Measurements from ENCODE around the gene SPAAR. TPM values are rescaled to one million over a fixed set of nuclear protein-coding genes. Genes with fewer than 3 reads are reported as not detected.
A peak's percentile ranks its signal among the peaks of the same experiment; 100 is the strongest.

SPAAR gene
- total RNA-seq, 1 donor from 2014 or later = 0.18 TPM

- Mint-ChIP-seq H3K27ac (ENCODE audit: unreplicated experiment) (peak overlapping the region; percentile 78), H3K27me3 (ENCODE audit: low read depth, unreplicated experiment) (peaks cover 5% of the 10 kb centered on the region), H3K4me3 (ENCODE audit: unreplicated experiment) (no peak overlapping the region), H3K4me1 (ENCODE audit: low read depth, unreplicated experiment) (peaks cover 16% of the 10 kb centered on the region), H3K9me3 (ENCODE audit: unreplicated experiment) (peaks cover under 1% of the 10 kb centered on the region), H3K36me3 (ENCODE audit: low read depth, unreplicated experiment) (no peaks in the 10 kb centered on the region)
- no peak overlapping the region for H3K9ac ChIP-seq (ENCODE audit: low read length)
- no peaks in the 10 kb centered on the region for H4K20me1 ChIP-seq (ENCODE audit: insufficient read depth, low read length)
- no peak for TF ChIP-seq EZH2 (IDR thresholded peaks at IDR 0.05; ENCODE audit: insufficient read depth, low read length)
- TF ChIP-seq, protein P1, sequence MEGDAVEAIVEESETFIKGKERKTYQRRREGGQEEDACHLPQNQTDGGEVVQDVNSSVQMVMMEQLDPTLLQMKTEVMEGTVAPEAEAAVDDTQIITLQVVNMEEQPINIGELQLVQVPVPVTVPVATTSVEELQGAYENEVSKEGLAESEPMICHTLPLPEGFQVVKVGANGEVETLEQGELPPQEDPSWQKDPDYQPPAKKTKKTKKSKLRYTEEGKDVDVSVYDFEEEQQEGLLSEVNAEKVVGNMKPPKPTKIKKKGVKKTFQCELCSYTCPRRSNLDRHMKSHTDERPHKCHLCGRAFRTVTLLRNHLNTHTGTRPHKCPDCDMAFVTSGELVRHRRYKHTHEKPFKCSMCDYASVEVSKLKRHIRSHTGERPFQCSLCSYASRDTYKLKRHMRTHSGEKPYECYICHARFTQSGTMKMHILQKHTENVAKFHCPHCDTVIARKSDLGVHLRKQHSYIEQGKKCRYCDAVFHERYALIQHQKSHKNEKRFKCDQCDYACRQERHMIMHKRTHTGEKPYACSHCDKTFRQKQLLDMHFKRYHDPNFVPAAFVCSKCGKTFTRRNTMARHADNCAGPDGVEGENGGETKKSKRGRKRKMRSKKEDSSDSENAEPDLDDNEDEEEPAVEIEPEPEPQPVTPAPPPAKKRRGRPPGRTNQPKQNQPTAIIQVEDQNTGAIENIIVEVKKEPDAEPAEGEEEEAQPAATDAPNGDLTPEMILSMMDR (IDR thresholded peaks at IDR 0.05; ENCODE audit: insufficient read depth, low read depth, low read length) = no peak
- H3K27ac ChIP-seq (ENCODE audit: low read depth, low read length) = no peak overlapping the region
- H2AFZ ChIP-seq (ENCODE audit: low read depth, low read length) = peak overlapping the region; percentile 28
- no peaks in the 10 kb centered on the region for H3K36me3 ChIP-seq (ENCODE audit: insufficient read depth, low read length)
- H3K9me3 ChIP-seq (ENCODE audit: insufficient read depth, low read depth, low read length) = no peaks in the 10 kb centered on the region
- H3K27me3 ChIP-seq (ENCODE audit: insufficient read depth, low read length) = no peaks in the 10 kb centered on the region
- H3K79me2 ChIP-seq (ENCODE audit: insufficient read depth, low read length) = no peaks in the 10 kb centered on the region
- no peak overlapping the region for H3K4me2 ChIP-seq (ENCODE audit: low read length)
- no peak overlapping the region for H3K4me3 ChIP-seq (ENCODE audit: insufficient read depth, low read depth, low read length)
- no peaks in the 10 kb centered on the region for H3K4me1 ChIP-seq (ENCODE audit: insufficient read depth, low read length)
- DNase-seq (ENCODE audit: low read depth) (no peak), FAIRE-seq (no peak)
Measured at GRCh38 chr9:35948901-35949318, 39.6 kb downstream of the SPAAR start.

DNA sequence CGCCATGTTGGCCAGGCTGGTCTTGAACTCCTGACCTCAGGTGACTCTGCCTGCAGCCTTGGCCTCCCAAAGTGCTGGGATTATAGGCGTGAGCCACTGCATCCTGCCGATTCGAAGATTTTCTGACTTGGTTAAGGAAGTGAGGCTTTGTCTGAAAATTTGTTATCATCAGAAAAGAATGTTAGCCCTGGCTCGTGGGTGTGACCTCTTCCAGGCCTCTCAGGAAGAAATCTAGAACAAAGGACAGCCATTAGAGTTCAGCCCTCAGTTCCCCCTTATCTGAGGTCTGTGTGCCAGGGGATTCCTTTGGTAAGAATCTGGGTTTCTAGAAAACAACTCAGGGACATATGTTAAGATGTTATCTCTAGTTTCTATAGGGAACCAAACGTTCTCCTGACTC, 42.4 kb downstream of the SPAAR start:
- no peaks in the 10 kb centered on the region for H3K36me3 ChIP-seq (ENCODE audit: insufficient read depth, low read length)
- Mint-ChIP-seq H3K36me3 (ENCODE audit: low read depth, unreplicated experiment) (no peaks in the 10 kb centered on the region), H3K9me3 (ENCODE audit: unreplicated experiment) (no peaks in the 10 kb centered on the region), H3K4me3 (ENCODE audit: unreplicated experiment) (no peak overlapping the region), H3K27ac (ENCODE audit: unreplicated experiment) (peak overlapping the region; percentile 89), H3K4me1 (ENCODE audit: low read depth, unreplicated experiment) (peaks cover 16% of the 10 kb centered on the region), H3K27me3 (ENCODE audit: low read depth, unreplicated experiment) (no peaks in the 10 kb centered on the region)
- TF ChIP-seq EZH2 (IDR thresholded peaks at IDR 0.05; ENCODE audit: insufficient read depth, low read length) = no peak
- TF ChIP-seq, protein P1 (IDR thresholded peaks at IDR 0.05; ENCODE audit: insufficient read depth, low read depth, low read length) = no peak
- no peaks in the 10 kb centered on the region for H3K79me2 ChIP-seq (ENCODE audit: insufficient read depth, low read length)
- H2AFZ ChIP-seq (ENCODE audit: low read depth, low read length) = peak overlapping the region; percentile 13
- DNase-seq (ENCODE audit: low read depth) = peak; percentile 69
- no peak overlapping the region for H3K9ac ChIP-seq (ENCODE audit: low read length)
- no peaks in the 10 kb centered on the region for H3K27me3 ChIP-seq (ENCODE audit: insufficient read depth, low read length)
- H3K4me3 ChIP-seq (ENCODE audit: insufficient read depth, low read depth, low read length) = no peak overlapping the region
- no peaks in the 10 kb centered on the region for H3K9me3 ChIP-seq (ENCODE audit: insufficient read depth, low read depth, low read length)
- H4K20me1 ChIP-seq (ENCODE audit: insufficient read depth, low read length) = no peaks in the 10 kb centered on the region
- no peaks in the 10 kb centered on the region for H3K4me1 ChIP-seq (ENCODE audit: insufficient read depth, low read length)
- peak overlapping the region; percentile 37 for H3K4me2 ChIP-seq (ENCODE audit: low read length)
- H3K27ac ChIP-seq (ENCODE audit: low read depth, low read length) = peak overlapping the region; percentile 21
- FAIRE-seq = no peak

DNA sequence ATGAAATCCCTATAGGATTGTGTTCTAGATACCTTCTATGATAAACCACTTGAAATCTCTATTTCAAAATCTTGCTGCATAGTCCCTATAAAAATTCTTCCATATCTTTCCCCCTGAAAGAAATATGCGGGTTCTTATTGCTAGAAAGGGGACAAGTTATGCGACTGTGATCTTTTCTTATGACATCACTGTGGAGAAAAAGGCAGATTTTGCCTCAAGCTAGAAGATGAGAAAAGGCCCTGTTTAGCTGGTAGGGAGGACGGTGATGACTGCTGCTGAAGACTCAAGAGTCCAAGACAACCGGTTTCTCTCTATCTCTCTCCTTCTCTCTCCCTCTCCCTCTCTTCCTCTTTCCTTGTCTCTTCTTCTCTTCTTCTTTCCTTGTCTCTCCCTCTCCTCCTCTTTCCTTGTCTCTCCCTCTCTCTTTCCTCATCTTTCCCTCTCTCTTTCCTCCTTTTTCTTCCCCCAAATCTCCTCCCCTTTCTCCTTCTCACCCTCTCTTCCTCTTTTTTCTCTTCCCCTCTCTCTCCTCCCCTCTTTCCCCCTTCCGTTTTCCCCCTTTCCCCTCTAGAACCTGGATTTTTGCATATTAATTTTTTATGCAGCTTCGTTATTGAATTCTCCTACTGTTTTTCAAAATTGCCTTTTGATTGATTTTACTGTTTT, 43.4 kb downstream of the SPAAR start:
- H3K9me3 Mint-ChIP-seq (ENCODE audit: unreplicated experiment) = no peaks in the 10 kb centered on the region
- H3K4me1 Mint-ChIP-seq (ENCODE audit: low read depth, unreplicated experiment) = peaks cover 16% of the 10 kb centered on the region
- H3K4me3 ChIP-seq (ENCODE audit: insufficient read depth, low read depth, low read length) = no peak overlapping the region
- H4K20me1 ChIP-seq (ENCODE audit: insufficient read depth, low read length) = no peaks in the 10 kb centered on the region
- H3K4me3 Mint-ChIP-seq (ENCODE audit: unreplicated experiment) = no peak overlapping the region
- no peaks in the 10 kb centered on the region for H3K9me3 ChIP-seq (ENCODE audit: insufficient read depth, low read depth, low read length)
- H3K4me2 ChIP-seq (ENCODE audit: low read length) = no peak overlapping the region
- no peaks in the 10 kb centered on the region for H3K36me3 Mint-ChIP-seq (ENCODE audit: low read depth, unreplicated experiment)
- H3K27me3 Mint-ChIP-seq (ENCODE audit: low read depth, unreplicated experiment) = peaks cover 8% of the 10 kb centered on the region
- H3K36me3 ChIP-seq (ENCODE audit: insufficient read depth, low read length) = no peaks in the 10 kb centered on the region
- H3K27ac Mint-ChIP-seq (ENCODE audit: unreplicated experiment) = no peak overlapping the region
- H3K9ac ChIP-seq (ENCODE audit: low read length) = no peak overlapping the region
- no peaks in the 10 kb centered on the region for H3K79me2 ChIP-seq (ENCODE audit: insufficient read depth, low read length)
- DNase-seq (ENCODE audit: low read depth) (no peak), FAIRE-seq (no peak)
- H3K27ac ChIP-seq (ENCODE audit: low read depth, low read length) = no peak overlapping the region
- H2AFZ ChIP-seq (ENCODE audit: low read depth, low read length) = peak overlapping the region; percentile 55
- H3K4me1 ChIP-seq (ENCODE audit: insufficient read depth, low read length) = no peaks in the 10 kb centered on the region
- TF ChIP-seq, protein P1 (IDR thresholded peaks at IDR 0.05; ENCODE audit: insufficient read depth, low read depth, low read length) = no peak
- TF ChIP-seq EZH2 (IDR thresholded peaks at IDR 0.05; ENCODE audit: insufficient read depth, low read length) = no peak
- no peaks in the 10 kb centered on the region for H3K27me3 ChIP-seq (ENCODE audit: insufficient read depth, low read length)
